Ishikawa (cell line): ENCODE results near the gene KCNQ1.

Experiments
- CEBPB ChIP-seq: IDR thresholded peaks from 2 replicates; pipeline ENCODE4 v1.6.1; 2012
- EGR1 ChIP-seq: IDR thresholded peaks from 2 replicates; pipeline ENCODE4 v1.6.1; 2012
- EP300 ChIP-seq: IDR thresholded peaks from 2 replicates; pipeline ENCODE4 v1.6.1; 2012; ENCODE audit warnings: borderline replicate concordance
- FOXM1 ChIP-seq: IDR thresholded peaks from 2 replicates; pipeline ENCODE4 v1.6.1; 2012; ENCODE audit warnings: low read depth, borderline replicate concordance
- MAX ChIP-seq: IDR thresholded peaks from 2 replicates; pipeline ENCODE4 v1.6.1; 2012
- NFIC ChIP-seq: IDR thresholded peaks from 2 replicates; pipeline ENCODE4 v1.6.1; 2012
- RAD21 ChIP-seq: IDR thresholded peaks from 2 replicates; pipeline ENCODE4 v1.6.1; 2012; ENCODE audit warnings: low read depth
- REST ChIP-seq: IDR thresholded peaks from 2 replicates; pipeline ENCODE4 v1.6.1; 2012; ENCODE audit warnings: low read depth, mild to moderate bottlenecking
- TAF1 ChIP-seq: IDR thresholded peaks from 2 replicates; pipeline ENCODE4 v1.6.1; 2012; ENCODE audit warnings: low read depth, mild to moderate bottlenecking
- TCF12 ChIP-seq: IDR thresholded peaks from 2 replicates; pipeline ENCODE4 v1.6.1; 2012; ENCODE audit warnings: low read depth
- TEAD4 ChIP-seq: IDR thresholded peaks from 2 replicates; pipeline ENCODE4 v1.6.1; 2012
- USF1 ChIP-seq: IDR thresholded peaks from 2 replicates; pipeline ENCODE4 v1.6.1; 2012
- YY1 ChIP-seq: IDR thresholded peaks from 2 replicates; pipeline ENCODE4 v1.6.1; 2012; ENCODE audit warnings: low read depth

GRCh38 chr11:2885678-2886081, 440.9 kb downstream of the KCNQ1 start, which contains the start of gene CDKN1C:
- TF ChIP-seq USF1 (no peak), MAX (peak; percentile 81; the same call in 1 of the 2 replicates), RAD21 (no peak), NFIC (0 out of 2 replicates have a peak, but pooled peaks have one; percentile 3), REST (no peak), TAF1 (peak; percentile 61; the same call in 1 of the 2 replicates), YY1 (peak; percentile 48; the same call in 1 of the 2 replicates), CEBPB (no peak), EP300 (0 out of 2 replicates have a peak, but pooled peaks have one; percentile 8), EGR1 (no peak), TCF12 (no peak; the same call in 1 of the 2 replicates), FOXM1 (no peak), TEAD4 (peak; percentile 48)
